Fibroblast of villous mesenchyme (primary cell): ENCODE measurements around the gene ELOB. TPM values are rescaled to one million over a fixed set of nuclear protein-coding genes. Genes with fewer than 3 reads are reported as not detected.

Experiments
- DNase-seq: peaks from one replicate; pipeline ENCODE4 v3.0.0-alpha.2; 2010; ENCODE audit warnings: low read depth
- H3K4me3 ChIP-seq: 2 replicates; pipeline ENCODE4 v1.5.1; 2011; ENCODE audit warnings: low read depth, mild to moderate bottlenecking, low read length
- CTCF ChIP-seq: IDR thresholded peaks from 2 replicates; pipeline ENCODE4 v1.5.1; 2012; ENCODE audit warnings: low read depth, mild to moderate bottlenecking, low read length; ENCODE audit not compliant: insufficient read depth
- total RNA-seq: library from RNA; depleted of rRNA; stranded (reverse); fragments of >200 nt; gene quantifications from 2 replicates; pipeline ENCODE4 v1.2.3, GENCODE V29; 2012

Gene ELOB
- total RNA-seq, 1 donor, result 203 TPM

DNA sequence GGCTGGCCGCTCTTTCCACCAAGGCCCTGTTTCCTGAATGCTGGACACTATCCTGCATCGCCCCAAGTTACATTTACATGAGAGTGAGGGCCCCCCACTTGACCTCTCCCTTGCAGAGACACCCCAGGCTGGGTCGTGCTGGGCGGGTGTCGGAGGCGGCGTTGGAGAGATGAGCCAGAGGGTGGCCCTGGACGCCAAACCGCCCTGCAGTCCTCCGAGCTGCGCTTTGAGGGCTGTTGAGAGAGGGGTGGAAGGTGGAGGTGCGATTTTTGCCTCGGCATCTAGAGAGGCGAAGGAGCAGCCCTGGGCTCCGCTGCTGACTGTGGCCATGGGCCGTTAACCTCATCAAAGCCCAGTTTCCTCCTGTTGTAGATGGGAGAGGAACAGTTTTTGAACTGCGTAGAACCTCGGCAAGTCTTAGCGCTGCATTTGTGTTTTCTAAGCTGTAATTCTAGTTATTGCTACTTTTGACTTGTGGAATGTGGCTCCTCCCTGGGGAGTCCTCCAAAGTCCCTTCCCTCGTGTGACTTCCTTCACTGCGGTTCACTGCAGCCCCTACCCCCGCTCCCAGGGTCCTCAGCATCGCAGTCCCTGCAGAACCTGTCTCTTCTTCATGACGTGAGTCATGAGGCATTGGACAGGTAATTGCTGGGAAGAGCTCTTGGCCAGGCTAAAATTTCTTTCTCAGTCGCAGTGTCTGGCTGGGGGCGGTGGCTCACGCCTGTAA, 986 bp upstream of the ELOB start:
- no peak for DNase-seq

DNA sequence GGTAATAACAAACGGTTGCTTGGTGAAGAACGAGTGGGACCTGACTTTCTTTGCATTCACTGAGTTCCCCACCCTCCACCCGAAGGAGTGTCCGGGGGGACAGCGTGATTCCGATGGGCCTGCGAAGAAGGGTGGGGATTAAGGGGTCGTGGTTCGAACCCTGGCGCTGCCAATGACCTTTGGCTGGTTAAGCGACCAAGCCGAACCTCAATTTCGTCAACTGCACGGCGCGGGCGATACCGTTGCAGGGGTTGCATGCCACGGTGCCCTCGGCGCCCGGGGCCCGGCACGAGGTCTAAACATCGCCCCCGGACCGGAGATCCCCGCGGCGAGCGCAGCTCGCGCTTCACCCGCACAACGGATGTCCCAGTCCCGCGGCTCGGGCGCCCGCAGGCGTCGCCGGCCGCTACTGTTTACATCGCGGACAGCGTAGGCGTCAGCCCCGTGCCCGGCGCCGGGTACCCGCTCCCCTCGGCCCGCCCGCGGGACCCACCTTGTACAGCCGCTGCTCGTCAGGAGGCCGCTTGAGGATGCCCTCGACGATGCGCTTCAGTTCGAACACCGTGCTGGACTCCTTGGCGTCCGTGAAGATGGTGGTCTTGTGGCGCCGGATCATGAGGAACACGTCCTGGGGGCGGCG, 460 bp downstream of the ELOB start:
- TF ChIP-seq CTCF, result no peak
- DNase-seq, result peak; percentile 29
- H3K4me3 ChIP-seq, result peak overlapping the region; percentile 88

More for the DNA sequence above, 986 bp upstream of the ELOB start:
- no peak for TF ChIP-seq CTCF
- H3K4me3 ChIP-seq, result peak overlapping the region; percentile 98

DNA sequence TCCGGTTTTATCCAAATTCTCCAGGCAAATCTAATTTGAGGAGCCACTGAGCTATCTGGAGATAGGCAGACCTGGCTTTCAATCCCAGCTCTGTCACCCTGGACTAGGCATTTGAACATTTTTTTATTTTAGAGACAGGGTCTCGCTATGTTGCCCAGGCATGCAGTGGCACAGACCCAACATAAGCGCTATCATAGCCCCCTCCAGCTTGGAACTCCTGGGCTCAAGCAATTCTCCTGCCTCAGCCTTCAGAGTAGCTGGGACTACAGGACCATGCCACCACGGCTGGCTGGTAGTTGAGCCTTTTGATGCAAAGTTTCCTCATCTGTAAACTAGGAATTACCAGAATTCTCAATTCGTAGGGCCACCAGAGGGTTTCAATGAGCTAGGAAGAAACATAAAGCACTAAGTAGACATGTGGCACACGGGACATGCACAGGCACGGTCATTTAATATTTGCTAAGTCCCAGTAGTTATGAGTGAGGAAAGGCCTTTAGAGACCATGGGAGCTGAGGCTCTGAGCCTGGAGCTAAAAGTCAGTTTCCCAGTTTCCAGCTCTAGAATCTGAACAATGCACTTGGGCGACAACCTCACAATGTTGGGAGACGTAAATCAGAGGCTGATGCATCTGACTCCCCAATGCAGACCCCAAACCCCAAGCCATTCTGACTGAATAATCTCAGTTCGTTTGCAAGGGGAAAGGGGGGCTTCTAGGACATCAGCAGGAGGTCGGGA, 1.1 kb downstream of the ELOB start:
- TF ChIP-seq CTCF, result no peak
- no peak for DNase-seq
- H3K4me3 ChIP-seq, result peak overlapping the region; percentile 88

DNA sequence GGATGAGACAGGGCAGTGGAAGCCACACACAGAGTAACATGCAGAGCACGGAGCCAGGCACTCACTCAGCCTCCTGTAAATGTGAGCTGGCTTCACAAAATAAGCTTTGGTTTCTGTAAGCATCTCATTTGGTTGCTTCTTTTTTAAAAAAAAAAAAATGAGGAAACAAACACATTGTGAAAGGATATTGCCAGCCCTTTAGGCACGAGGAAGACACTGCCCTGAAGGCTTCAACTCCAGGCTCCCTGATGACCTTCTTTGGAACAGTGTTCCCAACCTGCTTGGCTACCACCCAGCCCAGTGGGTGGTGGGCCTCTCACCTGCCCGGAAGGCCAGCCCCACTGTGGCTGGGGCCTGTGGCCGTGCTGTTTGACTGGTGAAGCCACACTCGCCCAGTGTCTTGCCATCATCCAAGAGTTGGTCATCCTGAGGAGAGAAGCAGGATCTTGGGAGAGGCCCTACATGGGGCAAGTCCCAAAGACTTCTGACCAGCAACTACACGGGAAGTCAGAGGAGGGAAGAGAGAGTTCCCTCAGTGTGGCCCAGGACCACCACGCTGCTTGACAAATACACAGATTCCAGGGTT, 1.9 kb downstream of the ELOB start:
- H3K4me3 ChIP-seq, result peak overlapping the region; percentile 88
- no peak for TF ChIP-seq CTCF
- DNase-seq, result no peak

DNA sequence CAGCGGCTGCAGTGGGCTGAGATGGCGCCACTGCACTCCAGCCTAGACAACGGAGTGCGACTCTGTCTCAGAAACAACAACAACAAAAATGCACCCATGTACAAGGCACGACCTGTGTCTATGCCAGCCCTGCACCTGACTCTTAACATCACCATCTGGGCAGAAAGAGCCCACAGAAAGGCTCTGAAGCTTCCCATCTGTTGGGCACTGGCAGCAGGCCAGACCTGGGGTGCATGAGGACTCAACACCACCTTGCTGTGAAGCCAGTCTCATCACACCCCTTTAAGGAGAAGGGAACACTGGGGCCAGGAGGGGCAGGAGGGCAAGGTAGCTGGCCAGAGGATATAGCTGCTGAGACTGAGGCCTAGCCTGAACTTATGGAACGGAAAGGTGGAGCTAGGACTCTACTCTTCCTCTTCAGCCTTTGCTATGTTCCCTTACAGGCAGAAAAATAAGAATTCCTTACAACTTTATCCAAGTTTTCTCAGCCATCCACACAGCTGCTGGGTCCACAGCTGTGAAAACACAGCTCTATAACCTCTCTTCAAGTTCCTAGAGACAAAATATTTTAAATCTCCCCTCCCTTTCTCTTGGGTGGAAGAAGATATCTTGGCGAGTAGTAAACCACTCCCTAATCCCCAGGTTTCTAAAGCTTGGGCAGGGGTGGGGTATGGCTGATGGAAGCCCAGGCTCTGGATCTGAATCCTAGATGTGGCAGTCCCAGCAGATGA, 2.8 kb downstream of the ELOB start:
- H3K4me3 ChIP-seq, result no peak overlapping the region
- DNase-seq, result no peak
- no peak for TF ChIP-seq CTCF

DNA sequence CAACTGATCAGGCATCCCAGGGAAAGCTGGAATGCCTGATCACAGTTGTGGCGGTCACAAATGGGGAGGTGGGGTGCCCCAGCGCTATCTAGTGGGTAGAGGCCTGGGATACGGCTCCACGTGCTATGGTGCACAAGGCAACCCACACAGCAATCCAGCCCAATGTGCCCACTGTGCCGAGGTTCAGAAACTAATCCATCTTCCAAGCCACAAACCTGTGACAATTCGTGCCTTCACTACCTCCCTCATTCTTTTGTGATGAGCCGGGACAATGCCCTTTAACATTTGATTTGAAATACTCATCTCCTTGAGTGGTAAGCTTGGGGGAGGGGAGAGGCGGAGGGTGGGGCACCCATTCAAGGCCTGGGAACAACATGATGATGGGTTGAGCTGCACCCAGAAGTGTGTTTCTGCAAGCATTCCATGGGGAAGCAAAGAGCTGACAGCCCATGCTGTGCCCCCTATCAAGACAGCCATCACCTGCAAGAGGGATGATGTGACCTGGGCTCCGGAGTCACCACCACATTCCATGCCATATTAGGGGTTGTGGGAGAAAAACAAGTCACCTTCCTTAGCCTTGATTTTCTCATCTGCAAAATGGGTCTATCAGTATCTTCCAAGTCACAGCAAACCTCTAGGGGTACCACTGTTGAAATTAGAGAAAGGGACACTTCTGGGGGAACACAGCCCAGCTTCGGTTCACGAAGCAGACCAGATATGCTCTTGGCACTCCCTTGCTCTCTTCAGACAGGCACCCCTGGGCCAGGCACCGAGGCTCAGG, 3.7 kb downstream of the ELOB start:
- H3K4me3 ChIP-seq, result no peak overlapping the region
- no peak for TF ChIP-seq CTCF
- DNase-seq, result no peak
